ENCODE data around the gene MISP3. TPM values are rescaled to one million over a fixed set of nuclear protein-coding genes. Genes with fewer than 3 reads are reported as not detected.

MISP3 gene
- polyA plus RNA-seq, 3 donors: 2.3 to 13.2 (median 3.8) TPM

DNA sequence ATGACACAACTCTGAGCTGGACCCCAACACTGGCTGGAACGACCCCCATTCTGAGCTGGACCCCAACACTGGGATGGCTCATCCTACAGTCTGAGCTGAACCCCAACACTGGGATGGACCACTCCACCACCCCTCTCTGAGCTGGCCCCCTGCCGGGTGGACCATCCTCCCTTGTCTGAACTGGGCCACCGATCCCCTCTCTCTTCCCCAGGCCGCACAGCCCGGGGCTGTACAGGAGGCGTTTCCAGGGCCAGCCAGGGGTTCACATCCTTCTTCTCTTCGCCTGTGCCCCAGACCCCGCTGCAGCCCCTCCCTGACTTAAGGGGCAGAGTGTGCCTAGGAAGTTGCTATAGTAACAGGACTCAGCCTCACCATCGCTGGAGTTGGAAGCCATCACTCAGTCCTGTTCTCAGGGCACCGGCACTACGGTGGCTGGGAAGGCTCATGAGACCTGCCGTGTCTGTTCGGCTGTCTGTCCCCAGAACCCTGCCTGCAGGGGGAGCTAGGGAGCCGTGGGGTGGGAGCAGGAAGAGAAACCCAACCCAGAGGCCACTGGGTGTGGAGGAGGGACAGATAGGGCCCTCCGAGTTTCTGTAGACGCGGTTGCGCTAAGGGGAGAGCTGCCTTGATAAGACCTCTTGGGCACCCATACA, 41.3 kb downstream of the MISP3 start:
- 81 to 83% (median 82%) methylated on average over 18 of the region's 18 CpGs for WGBS, 3 donors
- H3K27ac ChIP-seq (ENCODE audit: low read depth, low read length): peak overlapping the region; percentile 44

DNA sequence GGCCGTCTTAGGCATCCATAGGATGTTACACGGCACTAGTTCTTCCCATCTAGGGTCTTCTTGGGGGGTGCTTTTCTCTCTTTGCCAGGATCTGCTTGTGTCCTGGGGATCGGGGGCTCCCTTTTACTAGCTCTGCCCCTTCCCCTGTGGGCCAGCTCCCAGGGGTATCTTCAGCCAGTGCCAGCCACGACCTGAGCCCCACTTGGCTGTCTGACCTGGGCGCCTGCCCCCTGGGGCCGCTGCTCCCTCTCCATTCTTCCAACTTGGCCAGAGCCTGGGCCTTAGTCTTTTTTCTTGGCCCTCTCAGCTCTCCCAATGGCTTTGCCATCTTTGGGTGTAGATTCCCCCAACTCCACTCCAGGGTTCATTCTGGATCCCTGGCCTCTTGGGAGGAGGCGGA, 41.9 kb downstream of the MISP3 start:
- peak overlapping the region; percentile 17 for H3K27ac ChIP-seq (ENCODE audit: low read depth, low read length)
- 77 to 87% (median 83%) methylated on average over 7 of the region's 7 CpGs for WGBS, 3 donors

DNA sequence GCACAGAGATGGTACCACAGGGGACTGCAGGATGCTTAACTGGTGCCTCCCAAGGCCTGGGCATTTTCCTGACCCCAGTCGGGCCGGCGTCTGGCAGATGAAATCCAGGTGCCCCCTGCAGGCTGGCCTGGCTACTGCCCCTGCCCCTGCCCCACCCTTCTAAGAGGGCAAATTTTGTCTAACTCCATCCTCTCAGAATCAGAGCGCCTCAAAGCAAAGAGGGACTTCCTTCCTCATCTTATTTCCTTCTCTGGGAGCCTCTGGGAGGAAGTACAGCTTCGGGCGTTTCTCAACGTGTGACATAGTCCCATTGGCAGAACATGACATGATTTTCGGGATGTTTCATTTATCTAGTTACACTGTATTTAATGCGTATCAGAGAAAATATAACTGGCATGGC, 42.3 kb downstream of the MISP3 start:
- WGBS, 3 donors: 21 to 44% (median 27%) methylated on average over 9 of the region's 9 CpGs
- H3K27ac ChIP-seq (ENCODE audit: low read depth, low read length): no peak overlapping the region

DNA sequence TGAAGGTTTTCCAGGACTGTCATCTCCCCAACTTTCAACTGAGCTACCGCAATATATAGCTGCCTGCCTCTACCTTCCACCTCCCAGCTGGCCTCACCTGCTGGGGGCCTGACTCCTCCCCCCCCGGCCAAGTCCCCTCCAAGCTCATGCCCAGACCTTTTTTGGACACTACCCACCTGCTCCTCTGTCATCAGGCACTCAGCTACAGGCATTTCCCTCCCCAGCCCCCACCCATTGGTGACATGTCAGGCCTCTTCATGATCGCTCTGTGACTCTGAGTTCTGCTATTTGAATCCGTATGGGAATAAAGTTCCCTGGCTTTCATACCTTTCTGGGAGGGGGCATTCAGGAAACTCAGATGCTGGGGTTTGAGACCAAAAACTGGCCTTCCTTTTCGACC, 43.2 kb downstream of the MISP3 start:
- 65 to 80% (median 72%) methylated on average over 5 of the region's 5 CpGs for WGBS, 3 donors
- H3K27ac ChIP-seq (ENCODE audit: low read depth, low read length): no peak overlapping the region

DNA sequence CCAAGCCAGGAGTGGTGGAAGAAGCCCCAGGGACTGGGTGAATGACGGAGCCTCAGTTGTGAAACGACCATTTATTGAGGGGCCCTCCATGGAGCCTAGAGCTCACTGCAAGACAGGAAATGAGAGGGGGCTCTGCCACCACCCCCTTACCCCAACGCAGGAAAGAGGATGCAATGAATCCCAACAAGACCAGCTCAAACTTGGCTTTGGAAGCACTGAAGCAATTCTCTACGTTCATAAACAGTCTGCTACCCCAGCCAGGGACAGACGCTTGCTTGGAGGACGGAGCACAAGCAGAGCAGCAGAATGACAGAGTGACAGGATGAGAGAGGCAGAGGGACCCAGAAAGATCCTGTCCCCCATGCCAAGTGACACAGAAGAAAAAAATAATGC, 43.9 kb downstream of the MISP3 start:
- H3K27ac ChIP-seq (ENCODE audit: low read depth, low read length): no peak overlapping the region
- 10 to 13% (median 13%) methylated on average over 6 of the region's 6 CpGs for WGBS, 3 donors

DNA sequence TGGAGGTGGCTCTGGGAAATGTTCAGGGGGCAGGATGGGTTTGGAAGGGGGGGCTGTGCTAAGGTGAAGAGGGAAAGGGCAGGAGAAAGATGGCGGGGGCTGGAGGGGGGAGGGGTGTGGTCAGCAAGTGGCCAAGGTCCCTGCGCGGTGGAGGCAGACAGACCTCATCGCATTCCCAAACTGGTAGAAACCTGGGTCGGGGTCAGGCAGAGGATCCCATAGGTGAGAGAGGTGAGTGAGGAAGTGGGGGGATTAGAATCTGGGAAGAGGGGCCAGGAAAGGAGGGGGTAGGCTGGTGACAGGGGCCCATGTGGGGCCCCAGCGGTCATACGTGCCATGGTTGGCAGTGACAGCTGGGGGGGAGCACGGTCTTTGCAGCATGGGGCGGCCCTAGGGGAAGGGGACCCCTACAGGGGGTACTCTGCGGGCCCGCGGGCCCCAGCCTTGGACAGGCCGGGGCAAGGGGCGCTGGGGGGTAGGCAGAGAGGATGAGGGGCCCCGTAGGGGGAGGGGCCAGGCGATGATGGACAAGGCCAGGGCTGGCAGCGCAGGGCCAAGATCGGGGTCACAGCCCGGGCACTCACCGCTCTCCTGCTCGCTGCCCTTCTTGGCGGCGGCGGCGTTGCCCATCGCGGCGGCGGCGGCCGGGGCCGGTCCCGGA, 44.5 kb downstream of the MISP3 start:
- WGBS, 3 donors: 0 to 2% (median 1%) methylated on average over 21 to 32 of the region's 33 CpGs
- H3K27ac ChIP-seq (ENCODE audit: low read depth, low read length): no peak overlapping the region

DNA sequence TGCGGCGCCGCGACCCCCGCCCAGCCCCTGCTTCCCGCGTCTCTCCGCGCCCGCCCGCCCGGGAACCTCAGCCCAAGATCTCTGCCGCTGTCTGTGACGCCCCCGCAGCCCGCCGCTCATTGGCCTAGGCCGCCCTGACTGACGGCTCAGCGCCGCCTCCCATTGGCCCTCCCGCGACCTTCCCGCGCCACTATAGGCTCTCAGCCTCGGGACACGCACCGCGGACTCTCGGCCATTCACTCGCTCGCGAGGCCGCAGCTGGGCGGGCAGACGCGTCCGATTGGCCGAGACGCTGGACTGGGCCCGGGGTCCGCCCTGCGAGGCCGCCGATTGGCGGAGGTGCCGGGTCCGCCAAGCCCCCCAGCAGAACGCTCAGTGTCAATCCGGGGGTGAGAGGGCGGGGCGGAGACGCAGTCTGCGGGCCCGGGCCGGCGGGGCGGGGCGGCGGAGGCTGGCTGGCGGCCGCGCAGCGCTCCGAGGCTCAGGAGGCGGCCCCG, 45.1 kb downstream of the MISP3 start, which contains the start of gene PRKACA:
Gene PRKACA (minus strand): TSS at position 95 of the 497 bp plus-strand sequence. CDS start 215 bp downstream, outside the sequence.
- 0 to 1% (median 0%) methylated on average over 35 to 65 of the region's 67 CpGs for WGBS, 3 donors
- peak within 1 kb of the TSS; percentile 96 for H3K27ac ChIP-seq (ENCODE audit: low read depth, low read length)

DNA sequence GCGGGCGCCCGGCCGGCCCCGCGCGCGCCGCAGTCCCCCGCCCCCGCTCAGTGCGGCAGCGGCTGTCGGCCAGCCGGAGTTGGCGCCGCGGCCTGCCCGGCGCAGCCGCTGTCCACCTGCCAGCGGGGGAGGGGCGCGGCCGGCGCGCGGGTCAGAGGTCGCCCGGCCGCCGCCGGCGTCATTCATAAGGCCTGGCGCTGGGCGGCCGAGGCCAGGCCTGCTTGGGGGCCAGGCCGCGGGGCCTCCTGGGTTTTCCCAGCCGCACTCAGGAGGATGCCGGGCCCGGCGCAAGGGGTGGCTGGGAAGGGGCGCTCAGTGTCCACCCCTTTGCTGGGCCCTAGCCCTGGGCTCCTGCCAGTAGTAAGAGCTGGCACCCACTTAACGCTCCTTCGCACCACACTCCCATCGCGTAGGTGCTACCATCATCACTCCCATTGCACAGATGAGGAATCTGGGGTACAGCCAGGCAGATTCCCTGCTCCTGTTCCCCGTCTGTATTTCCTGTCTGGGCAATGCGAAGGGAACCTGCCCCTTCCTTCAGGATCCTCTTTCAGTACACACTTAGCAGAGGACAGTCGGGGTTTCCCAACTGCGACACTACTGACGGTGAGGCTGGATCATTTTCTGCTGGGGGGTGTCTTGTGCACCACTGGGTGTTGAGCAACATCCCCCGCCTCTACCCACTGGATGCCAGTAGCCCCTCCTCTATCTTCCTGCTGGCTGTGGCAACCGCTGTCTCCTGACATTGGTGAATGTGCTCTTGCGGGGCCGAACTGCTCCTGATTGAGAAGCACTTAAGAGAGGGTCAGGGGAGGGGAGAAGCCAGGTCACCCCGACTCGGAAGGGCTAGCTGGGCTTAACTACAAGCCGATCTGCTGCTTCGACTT, 45.8 kb downstream of the MISP3 start:
- WGBS, 3 donors: 1 to 3% (median 2%) methylated on average over 40 to 61 of the region's 61 CpGs
- peak overlapping the region; percentile 96 for H3K27ac ChIP-seq (ENCODE audit: low read depth, low read length)

DNA sequence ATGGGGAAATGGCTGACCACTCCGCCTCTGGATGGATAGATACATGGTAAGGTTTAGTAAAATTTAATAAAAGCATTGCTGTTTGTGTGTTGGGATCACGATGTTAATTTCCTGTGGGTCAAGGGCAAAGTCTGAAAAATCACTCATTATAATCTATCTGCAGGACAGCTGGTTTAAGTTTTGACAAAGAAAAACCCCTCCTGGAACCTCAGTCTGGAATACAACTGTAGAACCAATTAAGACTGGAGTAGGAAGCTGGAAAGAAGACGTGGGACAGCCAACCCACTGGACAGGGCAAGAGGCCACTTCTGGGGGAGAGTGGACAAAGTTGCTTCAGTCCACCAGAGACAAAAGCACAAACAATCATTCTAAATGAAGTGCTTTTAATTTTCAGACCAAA, 46.6 kb downstream of the MISP3 start:
- no peak overlapping the region for H3K27ac ChIP-seq (ENCODE audit: low read depth, low read length)
- 21 to 31% (median 31%) methylated on average over 3 of the region's 3 CpGs for WGBS, 3 donors

DNA sequence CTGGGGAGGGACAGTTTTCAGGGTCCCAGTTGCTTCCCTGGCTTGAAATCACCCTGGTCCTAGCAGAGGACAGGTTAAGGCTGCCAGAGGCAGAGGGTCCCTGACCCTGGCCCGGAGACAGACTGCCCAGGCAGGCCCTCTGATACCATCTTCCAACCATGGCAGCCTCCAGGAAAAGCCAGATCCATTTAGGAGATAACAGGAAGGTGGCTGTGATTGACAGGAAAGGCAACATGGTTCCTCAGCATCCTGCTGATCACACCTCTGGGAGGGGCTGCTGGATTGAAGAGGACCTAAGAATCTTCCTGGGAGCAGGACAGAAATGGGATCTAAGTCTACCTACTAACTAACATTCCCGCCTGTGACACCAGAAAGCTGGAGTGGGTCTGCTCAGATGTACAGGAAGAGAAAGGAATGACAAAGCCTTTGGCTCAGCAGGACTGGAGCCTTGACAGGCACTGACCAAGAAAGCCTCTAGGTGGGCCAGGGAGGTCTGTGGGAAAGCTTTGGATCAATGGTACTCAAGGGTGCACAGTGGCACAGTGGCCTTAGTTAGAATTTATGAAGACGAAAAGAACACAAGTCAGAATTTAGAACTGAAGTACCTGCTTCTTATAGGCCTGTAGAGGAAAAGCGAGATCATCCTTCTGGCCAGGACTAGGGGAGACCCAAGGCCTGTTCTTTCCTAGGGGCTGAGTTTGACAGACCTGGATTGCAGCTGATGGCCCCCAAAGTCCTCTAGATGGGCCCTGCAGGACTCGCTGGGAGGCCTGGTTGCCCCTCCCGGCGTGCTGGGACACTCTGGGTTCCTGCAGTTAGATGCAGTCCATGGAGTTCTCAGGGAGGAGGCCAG, 47.3 kb downstream of the MISP3 start:
- no peak overlapping the region for H3K27ac ChIP-seq (ENCODE audit: low read depth, low read length)
- 86 to 93% (median 91%) methylated on average over 7 of the region's 7 CpGs for WGBS, 3 donors

DNA sequence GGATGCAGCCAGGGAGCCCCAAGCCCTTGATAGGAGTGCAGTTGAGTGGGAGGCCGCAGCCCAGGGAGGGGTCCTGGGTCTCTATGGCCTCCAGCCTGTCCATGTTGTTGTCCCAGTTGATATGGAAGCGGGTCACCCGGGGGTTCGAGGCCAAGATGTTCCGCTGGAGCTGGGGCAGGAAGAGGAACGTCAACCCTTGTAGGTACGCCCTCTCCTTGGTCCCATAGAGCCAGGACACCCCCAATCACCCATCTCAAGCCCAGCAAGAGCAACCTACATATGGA, 47.9 kb downstream of the MISP3 start:
- 94 to 95% (median 94%) methylated on average over 7 of the region's 7 CpGs for WGBS, 3 donors
- no peak overlapping the region for H3K27ac ChIP-seq (ENCODE audit: low read depth, low read length)

DNA sequence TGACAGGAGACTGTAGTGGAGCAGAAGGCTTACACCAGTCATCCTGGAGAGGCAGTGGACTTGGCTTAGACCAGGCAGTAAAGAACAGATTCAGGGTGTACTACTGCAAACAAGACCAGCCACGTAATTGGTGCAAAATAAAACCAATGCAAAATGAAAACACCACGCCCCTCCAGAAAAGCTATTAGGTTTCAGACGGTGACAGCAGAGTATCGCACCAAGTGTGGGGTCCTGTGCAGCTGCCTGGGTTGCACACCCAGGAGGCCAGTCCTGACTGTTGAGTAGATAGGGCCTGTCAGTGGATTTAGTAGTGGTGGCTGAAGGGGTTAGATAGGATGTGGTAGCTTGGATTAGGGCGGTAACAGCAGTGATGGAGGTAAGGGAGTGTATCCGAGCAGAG, 50.3 kb downstream of the MISP3 start:
- 92 to 96% (median 94%) methylated on average over 6 of the region's 6 CpGs for WGBS, 3 donors

More for the DNA sequence above, 50.3 kb downstream of the MISP3 start:
- H3K27ac ChIP-seq (ENCODE audit: low read depth, low read length): no peak overlapping the region

Other genes with a start within 250 kb of the MISP3 start
- gene NANOS3, start 195.7 kb upstream of the MISP3 start, polyA plus RNA-seq: not detected
- 1 to 10 TPM; 1.1 to 3.7 (median 2.9) TPM for gene BRME1, start 166.7 kb upstream of the MISP3 start, polyA plus RNA-seq
- gene CC2D1A, start 166.6 kb upstream of the MISP3 start, polyA plus RNA-seq: 10 to 100 TPM; 17.0 to 27.9 (median 20.4) TPM
- 1 to 10 TPM in 1 of 3 donors, under 1 TPM in 2; 0.10 to 2.5 (median 0.58) TPM for gene PODNL1, start 134.4 kb upstream of the MISP3 start, polyA plus RNA-seq
- 10 to 100 TPM; 13.5 to 29.0 (median 16.2) TPM for gene DCAF15, start 120.3 kb upstream of the MISP3 start, polyA plus RNA-seq
- gene RFX1, start 66.5 kb upstream of the MISP3 start, polyA plus RNA-seq: 1 to 10 TPM; 4.4 to 5.8 (median 4.4) TPM
- not detected for gene RLN3, start 44.6 kb upstream of the MISP3 start, polyA plus RNA-seq
- 1 to 10 TPM; 2.7 to 8.5 (median 2.9) TPM for gene IL27RA, start 41.0 kb upstream of the MISP3 start, polyA plus RNA-seq
- 1 to 10 TPM in 2 of 3 donors, under 1 TPM in 1; 0.45 to 9.9 (median 1.9) TPM for gene PALM3, start 10.7 kb upstream of the MISP3 start, polyA plus RNA-seq
- gene C19orf67, start 13.0 kb downstream of the MISP3 start, polyA plus RNA-seq: not detected
- 10 to 100 TPM; 20.0 to 28.6 (median 24.4) TPM for gene SAMD1, start 18.0 kb downstream of the MISP3 start, polyA plus RNA-seq
- gene PRKACA, start 45.0 kb downstream of the MISP3 start, polyA plus RNA-seq: 10 to 100 TPM; 29.8 to 95.5 (median 73.2) TPM
- 1 to 10 TPM in 1 of 3 donors, under 1 TPM in 2; 0.40 to 1.8 (median 0.71) TPM for gene ASF1B, start 63.8 kb downstream of the MISP3 start, polyA plus RNA-seq
- 10 to 100 TPM in 2 of 3 donors, 1 to 10 TPM in 1; 5.7 to 12.3 (median 11.3) TPM for gene ADGRL1, start 133.4 kb downstream of the MISP3 start, polyA plus RNA-seq